Measurements from ENCODE around the gene CFTR. TPM values are rescaled to one million over a fixed set of nuclear protein-coding genes. Genes with fewer than 3 reads are reported as not detected.

The CFTR gene
- total RNA-seq, 1 donor from 2014 or later, result 0.06 TPM

- no peak overlapping the region for H3K4me3 ChIP-seq
- no peak overlapping the region for H3K27ac ChIP-seq
- Mint-ChIP-seq H3K36me3 (no peaks in the 10 kb centered on the region), H3K9me3 (no peaks in the 10 kb centered on the region), H3K4me1 (peaks cover 27% of the 10 kb centered on the region), H3K27ac (no peak overlapping the region), H3K27me3 (ENCODE audit: insufficient read depth, low read depth) (peaks cover 2% of the 10 kb centered on the region), H3K4me3 (no peak overlapping the region)
- no peaks in the 10 kb centered on the region for H3K36me3 ChIP-seq
- no peaks in the 10 kb centered on the region for H3K9me3 ChIP-seq (ENCODE audit: low read depth)
- H4K20me1 ChIP-seq (ENCODE audit: low read depth), result peaks cover 5% of the 10 kb centered on the region
- no peak overlapping the region for H3K9ac ChIP-seq
- DNase-seq (ENCODE audit: low spot score), result peak; percentile 17
- H3K4me1 ChIP-seq, result peaks cover 20% of the 10 kb centered on the region
- H3K79me2 ChIP-seq (ENCODE audit: low read depth), result no peaks in the 10 kb centered on the region
- H3F3A ChIP-seq (ENCODE audit: low read depth), result peaks cover 12% of the 10 kb centered on the region
- no peaks in the 10 kb centered on the region for H3K27me3 ChIP-seq
- H3K4me2 ChIP-seq, result no peak overlapping the region
- H2AFZ ChIP-seq (replicated peaks), result no peak overlapping the region
- TF ChIP-seq EZH2 (IDR thresholded peaks at IDR 0.05) (no peak), EZH2phosphoT487 (IDR thresholded peaks at IDR 0.05) (no peak), CTCF (IDR thresholded peaks at IDR 0.05) (no peak)
Observed at GRCh38 chr7:117675497-117676435, 195.9 kb downstream of the CFTR start.

GRCh38 chr7:117679120-117679519 is 199.3 kb downstream of the CFTR start:
- Histone ChIP-seq H4K20me1 (ENCODE audit: low read depth) (no peaks in the 10 kb centered on the region), H2AFZ (replicated peaks) (no peak overlapping the region), H3K9ac (no peak overlapping the region), H3K4me1 (peaks cover 23% of the 10 kb centered on the region), H3K4me3 (no peak overlapping the region), H3K9me3 (ENCODE audit: low read depth) (no peaks in the 10 kb centered on the region), H3K4me2 (no peak overlapping the region), H3K79me2 (ENCODE audit: low read depth) (no peaks in the 10 kb centered on the region), H3K27ac (no peak overlapping the region), H3F3A (ENCODE audit: low read depth) (peaks cover under 1% of the 10 kb centered on the region), H3K36me3 (no peaks in the 10 kb centered on the region), H3K27me3 (no peaks in the 10 kb centered on the region)
- H3K27me3 Mint-ChIP-seq (ENCODE audit: insufficient read depth, low read depth), result no peaks in the 10 kb centered on the region
- no peaks in the 10 kb centered on the region for H3K9me3 Mint-ChIP-seq
- no peak overlapping the region for H3K4me3 Mint-ChIP-seq
- TF ChIP-seq EZH2 (IDR thresholded peaks at IDR 0.05), result no peak
- TF ChIP-seq CTCF (IDR thresholded peaks at IDR 0.05), result no peak
- no peak for TF ChIP-seq EZH2phosphoT487 (IDR thresholded peaks at IDR 0.05)
- H3K4me1 Mint-ChIP-seq, result peaks cover 20% of the 10 kb centered on the region
- H3K36me3 Mint-ChIP-seq, result no peaks in the 10 kb centered on the region
- no peak for DNase-seq (ENCODE audit: low spot score)
- no peak overlapping the region for H3K27ac Mint-ChIP-seq

GRCh38 chr7:117682681-117683385 is 203.0 kb downstream of the CFTR start:
- H4K20me1 ChIP-seq (ENCODE audit: low read depth), result no peaks in the 10 kb centered on the region
- no peak overlapping the region for H3K27ac ChIP-seq
- no peaks in the 10 kb centered on the region for H3K9me3 ChIP-seq (ENCODE audit: low read depth)
- DNase-seq (ENCODE audit: low spot score), result no peak
- H3K4me1 ChIP-seq, result peaks cover 19% of the 10 kb centered on the region
- no peak overlapping the region for H3K4me3 Mint-ChIP-seq
- no peak overlapping the region for H3K4me3 ChIP-seq
- H3K36me3 ChIP-seq, result no peaks in the 10 kb centered on the region
- TF ChIP-seq CTCF (IDR thresholded peaks at IDR 0.05), result no peak
- no peak for TF ChIP-seq EZH2 (IDR thresholded peaks at IDR 0.05)
- no peak for TF ChIP-seq EZH2phosphoT487 (IDR thresholded peaks at IDR 0.05)
- H2AFZ ChIP-seq (replicated peaks), result no peak overlapping the region
- no peak overlapping the region for H3K9ac ChIP-seq
- H3K4me2 ChIP-seq, result no peak overlapping the region
- no peaks in the 10 kb centered on the region for H3K27me3 ChIP-seq
- no peaks in the 10 kb centered on the region for H3K27me3 Mint-ChIP-seq (ENCODE audit: insufficient read depth, low read depth)
- H3F3A ChIP-seq (ENCODE audit: low read depth), result peaks cover 3% of the 10 kb centered on the region
- H3K9me3 Mint-ChIP-seq, result no peaks in the 10 kb centered on the region
- H3K36me3 Mint-ChIP-seq, result no peaks in the 10 kb centered on the region
- no peaks in the 10 kb centered on the region for H3K79me2 ChIP-seq (ENCODE audit: low read depth)
- peaks cover 3% of the 10 kb centered on the region for H3K4me1 Mint-ChIP-seq
- H3K27ac Mint-ChIP-seq, result no peak overlapping the region

All from neural progenitor cell (in vitro differentiated cells).